Measurements from ENCODE around the gene CAD.

- TF ChIP-seq CTCF (IDR thresholded peaks at IDR 0.05 in 4 of 5, conservative IDR thresholded peaks at IDR 0.05 in 1 of 5): no peak
- no peak for TF ChIP-seq POLR2A (IDR thresholded peaks at IDR 0.05)
Observed at GRCh38 chr2:27263287-27264252, 46.4 kb downstream of the CAD start.
